NCI-H1105 treated with DMSO at 0.1 percent for 48 hours (cell line): ENCODE results near the gene CDX2.
"Not testable (repeated sequence)": the region's sequence is repeated elsewhere in the genome, so short reads cannot be mapped to it uniquely, and the experiment has no call there.

Experiments
- DNase-seq: peaks from one replicate; lab custom pipeline; 2025; lab: John Stamatoyannopoulos, UW

CDX2 gene

DNA sequence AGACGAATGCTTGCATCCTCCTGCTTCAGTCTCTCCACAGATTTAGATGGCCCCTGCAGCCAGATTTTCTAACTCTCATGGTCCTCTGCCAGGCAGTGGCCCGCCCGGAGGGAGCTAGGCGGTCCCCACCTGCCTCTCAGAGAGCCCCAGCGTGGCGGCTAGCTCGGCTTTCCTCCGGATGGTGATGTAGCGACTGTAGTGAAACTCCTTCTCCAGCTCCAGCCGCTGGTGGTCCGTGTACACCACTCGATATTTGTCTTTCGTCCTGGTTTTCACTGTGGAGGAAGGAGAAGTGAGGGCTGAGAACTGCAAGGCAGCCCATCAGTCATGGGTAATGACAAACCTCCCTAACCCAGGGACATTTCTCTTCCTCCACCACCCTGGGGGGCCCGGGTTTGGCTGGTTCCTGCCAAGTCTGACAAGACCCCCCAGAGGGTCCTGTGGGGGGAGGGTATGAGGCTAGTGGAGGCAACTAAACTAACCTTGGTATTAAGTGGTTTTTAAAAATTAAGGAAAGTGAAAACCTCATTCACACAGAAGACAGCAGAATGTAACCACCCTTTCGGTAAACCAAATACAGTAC is 4.3 kb downstream of the CDX2 start:
- no peak for DNase-seq

DNA sequence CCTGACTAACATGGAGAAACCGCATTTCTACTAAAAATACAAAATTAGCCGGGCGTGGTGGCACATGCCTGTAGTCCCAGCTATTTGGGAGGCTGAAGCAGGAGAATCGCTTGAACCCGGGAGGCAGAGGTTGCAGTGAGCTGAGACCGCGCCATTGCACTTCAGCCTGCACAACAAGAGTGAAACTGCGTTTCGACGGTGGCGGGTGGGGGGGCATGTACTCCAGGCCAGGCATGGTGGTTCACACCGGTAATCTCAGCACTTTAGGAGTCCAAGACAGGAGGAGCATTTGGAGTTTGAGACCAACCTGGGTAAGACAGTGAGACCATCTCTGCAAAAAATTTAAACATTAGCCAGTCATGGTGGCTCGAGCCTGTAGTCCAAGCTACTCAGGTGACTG is 4.9 kb downstream of the CDX2 start:
- DNase-seq: not testable (repeated sequence)

DNA sequence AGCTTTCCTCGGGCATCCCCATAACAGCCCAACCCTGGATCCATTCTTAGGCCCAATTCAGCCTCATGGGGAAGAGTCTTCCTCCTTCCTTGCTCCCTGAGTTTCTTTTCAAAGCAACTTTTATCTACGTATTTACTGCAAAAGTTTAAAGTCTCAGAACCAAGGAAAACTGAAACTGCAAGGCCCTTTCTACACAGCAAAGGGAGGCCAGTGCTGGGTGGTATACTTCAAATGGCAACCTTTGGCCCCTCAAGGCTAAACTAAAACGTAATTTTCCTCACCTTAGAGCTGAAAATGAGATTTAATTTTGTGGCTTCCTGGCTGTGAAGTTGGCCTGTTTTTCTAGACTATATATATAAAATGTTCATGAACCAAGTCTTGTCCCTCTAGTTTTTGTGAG is 5.6 kb downstream of the CDX2 start:
- DNase-seq: no peak

DNA sequence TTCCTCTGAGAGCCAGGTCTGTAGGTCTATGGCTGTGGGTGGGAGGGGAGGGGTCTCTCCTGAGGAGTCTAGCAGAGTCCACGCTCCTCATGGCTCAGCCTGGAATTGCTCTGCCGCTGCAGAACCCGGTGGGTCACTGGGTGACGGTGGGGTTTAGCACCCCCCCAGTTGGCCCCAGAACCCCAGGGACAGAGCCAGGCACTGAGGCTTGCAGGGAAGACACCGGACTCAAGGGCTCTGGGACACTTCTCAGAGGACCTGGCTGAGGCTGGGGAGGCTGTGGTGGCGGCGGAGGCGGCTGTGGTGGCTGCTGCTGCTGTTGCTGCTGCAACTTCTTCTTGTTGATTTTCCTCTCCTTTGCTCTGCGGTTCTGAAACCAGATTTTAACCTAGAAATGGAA is 6.1 kb downstream of the CDX2 start:
- no peak for DNase-seq

DNA sequence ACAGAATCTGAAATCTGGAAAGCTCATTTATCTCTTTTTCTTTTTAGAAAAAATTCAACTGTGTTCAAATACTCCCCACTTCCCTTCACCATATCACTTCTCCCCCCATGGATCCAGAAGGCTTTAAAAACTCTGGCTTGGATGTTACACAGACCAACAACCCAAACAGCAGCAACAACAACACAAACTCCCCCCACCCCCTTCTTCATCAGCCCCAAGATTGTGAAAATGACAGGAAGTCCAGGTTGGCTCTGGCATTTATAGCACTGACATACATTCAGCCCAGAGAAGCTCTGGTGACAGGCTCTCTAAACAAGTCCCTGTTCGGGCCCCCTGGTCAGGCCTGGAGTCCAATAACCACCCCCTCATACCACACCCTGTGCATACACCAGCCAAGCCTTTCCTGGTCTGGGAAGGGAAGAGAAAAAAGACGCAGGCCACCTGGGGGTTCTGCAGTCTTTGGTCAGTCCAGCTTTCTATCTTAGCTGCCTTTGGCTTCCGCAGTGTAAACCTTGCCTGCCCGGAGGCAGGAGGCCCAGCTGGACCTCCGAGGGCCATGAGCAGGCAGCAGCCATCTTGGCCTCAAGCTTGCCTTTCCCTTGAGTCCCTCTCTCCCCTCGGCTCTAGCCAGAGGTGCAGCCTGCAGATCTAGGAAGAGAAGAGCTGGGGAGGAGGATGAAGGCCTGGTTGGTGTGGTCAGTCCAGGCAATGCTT is 6.8 kb downstream of the CDX2 start:
- no peak for DNase-seq

DNA sequence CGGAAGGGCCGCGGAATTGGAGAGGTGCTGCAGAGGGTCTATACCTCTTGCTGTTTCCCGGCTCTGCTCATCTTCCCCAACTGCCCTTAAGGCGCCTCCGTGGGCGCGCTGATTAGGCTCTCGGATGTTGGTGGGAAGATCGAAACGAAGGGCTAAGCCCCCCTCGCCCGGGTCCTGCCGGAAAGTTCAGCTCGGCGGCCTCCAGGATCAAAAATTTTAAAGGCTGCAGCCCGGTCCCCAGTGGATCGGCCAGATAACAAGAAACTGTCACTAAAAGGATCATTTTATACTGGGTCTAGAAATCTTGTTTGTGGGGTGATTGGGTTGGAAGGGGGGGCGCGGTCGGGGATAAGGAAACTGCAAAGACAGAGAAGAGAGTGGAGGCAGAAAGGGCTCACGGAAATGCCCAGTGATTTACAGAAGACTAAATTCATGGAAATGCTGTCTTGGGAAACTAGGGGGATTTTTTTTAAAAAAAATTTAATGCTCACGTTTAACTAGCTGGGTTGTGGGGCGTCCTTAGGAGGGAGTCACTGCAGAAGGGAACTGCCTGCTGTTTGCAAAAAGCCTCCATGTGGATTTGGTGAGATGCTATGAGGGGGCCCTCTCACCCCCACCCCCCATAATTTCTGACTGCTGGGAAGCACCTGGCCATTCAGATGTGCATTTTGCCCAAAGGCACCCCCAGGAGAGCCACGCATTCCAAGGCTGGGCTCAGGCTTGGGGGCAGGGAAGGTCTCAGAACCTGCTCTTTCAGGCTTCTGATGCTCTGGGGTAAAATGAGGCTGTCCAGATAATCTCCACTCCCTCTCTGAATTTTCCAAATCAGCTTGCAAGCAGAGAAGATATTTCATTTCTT is 7.7 kb downstream of the CDX2 start:
- DNase-seq: no peak

DNA sequence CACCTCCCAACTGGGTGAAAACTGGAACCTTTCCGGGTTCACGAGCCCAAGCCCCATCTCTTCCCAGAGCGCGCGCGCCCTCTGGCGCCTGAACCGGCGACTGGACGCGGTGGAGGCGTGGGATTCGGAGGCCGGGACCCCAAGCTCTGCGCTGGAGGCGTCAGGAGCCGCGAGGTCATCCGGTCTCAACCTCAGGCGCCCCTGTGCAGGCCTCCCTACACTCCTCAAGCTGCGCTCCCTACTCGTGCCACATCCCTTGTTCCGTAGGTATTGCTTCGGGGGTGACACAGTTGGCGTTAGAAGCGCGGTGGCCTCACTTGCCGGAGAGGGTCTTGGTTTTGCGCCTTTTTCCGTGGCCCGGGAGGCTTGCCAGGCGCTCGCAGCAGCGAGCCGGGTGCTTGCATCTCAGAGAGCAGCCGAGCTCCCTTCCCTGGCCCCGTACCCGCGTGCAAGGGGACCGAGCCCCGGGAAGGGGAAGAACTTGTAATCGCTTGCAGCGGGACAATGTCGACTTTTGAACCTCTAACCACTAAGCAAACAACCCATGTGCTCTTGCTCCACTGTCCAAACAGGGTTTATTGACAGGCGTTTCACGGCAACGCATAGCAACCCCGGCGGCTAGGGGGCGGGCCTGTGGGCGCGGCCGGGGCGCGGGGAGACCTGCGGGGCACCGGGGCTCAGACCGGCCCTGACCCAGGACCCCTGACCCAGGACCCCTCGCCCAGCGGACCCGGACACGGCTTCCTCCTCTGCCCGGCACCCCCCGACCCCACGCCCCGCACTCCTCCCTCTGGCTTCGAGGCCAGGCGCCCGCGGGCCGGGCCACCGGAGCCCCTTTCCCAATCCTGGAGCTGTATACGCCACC is 8.5 kb downstream of the CDX2 start:
- DNase-seq: no peak

DNA sequence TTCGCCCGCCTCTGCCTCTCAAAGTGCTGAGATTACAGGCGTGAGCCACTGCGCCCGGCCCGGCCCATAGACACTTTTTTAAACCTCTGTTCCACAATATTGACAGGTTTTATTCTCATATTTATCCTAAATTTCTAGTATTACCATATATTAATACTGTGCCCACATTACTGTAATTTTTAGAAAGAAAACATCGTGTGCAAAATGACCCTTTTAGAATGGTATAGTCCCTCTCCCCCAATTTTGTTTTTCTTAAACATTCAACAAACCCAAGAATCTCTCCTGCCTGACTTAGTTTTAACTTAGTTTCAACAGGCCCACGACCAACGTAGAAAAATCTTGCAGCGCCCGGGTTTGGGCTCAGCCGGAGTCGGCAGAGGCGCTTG is 9.1 kb downstream of the CDX2 start:
- DNase-seq: no peak

DNA sequence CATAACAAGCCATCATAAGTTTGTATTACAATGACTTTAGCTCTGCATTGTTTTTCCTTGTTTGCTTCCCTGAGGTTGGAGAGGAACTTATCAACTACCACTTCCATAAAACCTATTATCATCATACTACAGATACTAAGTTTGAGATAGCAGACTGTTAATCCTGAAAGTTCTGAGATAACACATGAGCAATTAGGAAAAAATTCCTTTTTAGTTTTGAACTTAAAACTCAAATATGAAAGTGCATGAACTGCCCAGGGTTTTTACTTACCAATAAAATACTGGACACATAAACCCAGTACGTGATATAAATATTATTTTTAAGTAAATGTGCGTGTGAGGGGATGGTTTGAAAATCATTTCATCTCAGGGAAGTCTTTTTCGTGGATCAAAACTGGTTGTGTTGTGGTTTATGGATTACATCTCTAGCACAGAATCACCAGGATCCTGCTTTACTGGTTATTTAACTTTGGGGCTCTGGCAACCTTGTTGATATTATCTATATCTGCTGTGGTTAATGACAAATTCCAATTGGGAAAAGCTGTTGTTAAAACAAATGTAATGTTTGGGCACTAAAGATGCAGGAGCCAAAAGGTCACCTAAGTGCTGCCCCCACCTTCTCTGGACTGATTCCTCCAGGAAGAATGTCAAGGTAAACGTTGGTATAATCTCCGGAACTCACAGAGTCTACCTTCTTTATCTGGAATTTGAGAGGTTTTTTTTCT is 12.4 kb downstream of the CDX2 start:
- DNase-seq: no peak

DNA sequence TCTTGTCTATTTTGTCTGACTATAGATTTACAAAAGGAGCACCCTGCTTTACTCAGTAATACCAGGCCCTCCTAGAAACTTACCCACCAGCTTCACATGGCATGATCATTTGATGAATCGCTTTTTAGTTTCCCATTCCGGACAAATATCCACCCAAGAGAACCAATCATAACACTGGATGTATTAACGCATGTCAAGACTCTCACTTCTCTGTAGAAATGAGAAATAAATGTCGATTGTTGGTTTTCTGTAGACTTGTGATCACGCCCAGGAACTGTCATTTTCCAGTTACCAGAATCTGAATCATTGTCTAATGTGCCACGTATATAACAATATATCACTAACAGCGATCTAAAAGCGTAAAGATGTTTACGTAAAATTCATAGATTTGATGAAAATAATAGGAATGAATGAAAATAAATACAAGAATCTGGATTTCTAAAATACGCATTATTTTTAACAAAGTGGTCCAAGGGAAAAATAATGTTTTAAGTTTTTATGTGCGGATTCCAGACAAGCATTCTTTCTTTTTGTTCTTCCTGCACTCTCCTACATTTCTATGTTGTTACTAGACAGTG is 14.0 kb downstream of the CDX2 start:
- no peak for DNase-seq

DNA sequence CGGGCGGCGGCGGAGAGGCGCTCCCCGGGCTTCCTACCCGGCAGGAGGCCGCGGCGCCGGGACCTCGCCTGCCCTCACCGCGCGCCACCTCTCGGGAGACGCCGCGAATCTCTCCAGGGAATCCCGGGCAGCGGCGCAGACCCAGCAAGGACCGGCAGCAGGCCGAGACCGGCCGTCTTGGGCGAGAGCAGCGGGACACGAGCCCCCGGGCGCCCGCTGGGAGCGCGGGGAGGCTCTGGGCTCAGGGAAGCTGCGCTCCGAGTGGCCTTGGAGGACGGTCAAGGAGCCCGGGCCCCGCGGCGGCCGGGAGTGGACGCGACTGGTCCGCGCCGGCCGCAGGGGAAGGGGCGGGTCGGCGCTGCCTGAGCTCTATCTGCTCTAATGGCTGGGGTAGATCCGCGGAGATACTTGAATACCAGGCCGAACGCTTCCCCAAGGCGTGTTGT is 14.7 kb downstream of the CDX2 start:
- peak; percentile 12 for DNase-seq

DNA sequence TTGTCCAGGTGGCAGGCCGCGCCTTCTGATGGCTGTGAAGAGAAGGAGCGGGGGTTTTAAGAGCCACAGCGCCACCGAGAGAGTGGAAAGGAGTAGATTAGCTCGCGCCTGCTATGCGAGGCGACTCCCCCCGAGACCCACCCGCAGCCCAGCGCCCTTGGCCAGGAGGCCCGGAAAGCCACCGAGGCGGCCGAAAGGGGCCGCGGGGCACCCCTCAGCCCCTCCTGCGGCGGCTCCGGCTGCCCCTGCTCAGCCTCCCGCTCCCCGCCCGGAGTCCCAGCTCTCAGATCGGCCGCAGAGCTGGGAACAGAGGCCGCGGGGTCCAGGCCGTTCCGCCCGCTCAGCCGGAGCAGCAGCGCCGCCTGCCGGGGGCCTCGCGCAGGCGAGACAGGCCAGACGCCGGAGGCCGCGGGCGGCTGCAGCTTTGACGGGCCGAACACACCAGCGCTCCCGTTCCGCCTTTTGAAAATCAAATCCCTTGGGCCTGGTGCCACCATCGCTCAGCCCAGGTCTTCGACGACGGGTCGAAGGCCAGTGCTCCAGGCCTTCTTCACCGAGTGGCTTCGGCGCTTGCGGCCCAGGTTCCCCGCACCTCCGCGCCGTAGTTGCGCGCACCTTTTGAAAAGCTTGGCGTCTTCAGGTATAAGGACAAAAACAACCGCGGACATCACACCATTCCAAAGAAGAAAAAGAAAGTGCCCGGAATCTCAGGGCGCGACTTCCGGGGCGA is 15.3 kb downstream of the CDX2 start:
- peak; percentile 60 for DNase-seq

DNA sequence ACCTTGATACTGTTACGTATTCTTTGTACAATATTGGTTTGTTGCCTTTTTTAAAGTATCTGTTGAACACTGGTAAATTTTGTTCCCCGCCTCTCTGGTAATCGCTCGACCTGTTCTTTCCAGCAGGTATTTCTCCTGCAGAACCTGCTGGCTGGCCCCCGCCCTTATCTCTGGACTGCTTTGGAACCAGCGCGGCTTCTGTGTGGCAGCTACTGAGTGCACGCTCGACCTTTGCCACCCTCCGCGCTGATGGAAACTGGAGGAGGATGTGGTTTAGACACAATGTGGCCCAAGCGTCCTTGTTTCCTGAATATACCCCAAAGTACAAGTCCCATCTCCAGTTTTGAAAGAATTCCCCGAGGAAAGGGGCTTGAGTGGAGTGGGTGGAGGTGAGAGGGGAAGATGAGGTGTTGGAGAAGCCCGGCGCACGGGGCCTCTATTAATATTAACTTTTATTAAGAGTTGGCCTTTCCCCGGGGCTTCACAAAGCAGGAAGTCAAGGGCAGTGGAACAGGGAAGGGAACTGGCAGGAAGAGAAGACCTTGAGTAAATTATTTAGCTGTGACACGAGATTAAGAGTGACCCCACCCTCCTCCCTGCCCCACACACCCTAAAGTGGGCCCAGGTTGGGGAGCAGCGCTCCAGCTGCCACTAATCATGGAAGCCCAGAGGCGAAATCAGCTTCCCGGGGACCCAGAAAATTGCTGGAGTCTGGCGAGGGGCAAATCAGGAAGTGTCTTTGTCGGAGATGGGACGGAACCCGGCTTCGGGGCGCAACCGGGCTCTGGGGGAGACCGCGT is 16.0 kb downstream of the CDX2 start:
- DNase-seq: no peak

DNA sequence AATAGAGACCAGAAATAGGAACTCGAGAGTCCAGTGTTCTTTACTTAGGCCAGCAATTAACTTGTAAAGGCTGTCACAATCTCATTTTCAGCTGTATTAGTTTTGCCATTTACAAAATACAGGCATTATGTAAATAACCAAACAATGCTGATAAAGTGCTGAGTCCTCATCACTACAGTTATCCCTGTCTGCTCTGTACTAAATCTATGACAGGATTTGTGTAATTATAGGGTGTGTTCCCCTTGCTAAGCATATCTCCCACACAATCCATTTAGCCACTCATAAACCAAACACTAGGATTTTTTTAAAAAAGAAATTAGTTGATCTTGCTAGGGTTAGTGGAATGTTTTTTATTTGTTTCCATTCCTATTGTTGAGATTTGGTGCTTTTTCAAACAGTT is 26.1 kb downstream of the CDX2 start:
- peak; percentile 36 for DNase-seq

DNA sequence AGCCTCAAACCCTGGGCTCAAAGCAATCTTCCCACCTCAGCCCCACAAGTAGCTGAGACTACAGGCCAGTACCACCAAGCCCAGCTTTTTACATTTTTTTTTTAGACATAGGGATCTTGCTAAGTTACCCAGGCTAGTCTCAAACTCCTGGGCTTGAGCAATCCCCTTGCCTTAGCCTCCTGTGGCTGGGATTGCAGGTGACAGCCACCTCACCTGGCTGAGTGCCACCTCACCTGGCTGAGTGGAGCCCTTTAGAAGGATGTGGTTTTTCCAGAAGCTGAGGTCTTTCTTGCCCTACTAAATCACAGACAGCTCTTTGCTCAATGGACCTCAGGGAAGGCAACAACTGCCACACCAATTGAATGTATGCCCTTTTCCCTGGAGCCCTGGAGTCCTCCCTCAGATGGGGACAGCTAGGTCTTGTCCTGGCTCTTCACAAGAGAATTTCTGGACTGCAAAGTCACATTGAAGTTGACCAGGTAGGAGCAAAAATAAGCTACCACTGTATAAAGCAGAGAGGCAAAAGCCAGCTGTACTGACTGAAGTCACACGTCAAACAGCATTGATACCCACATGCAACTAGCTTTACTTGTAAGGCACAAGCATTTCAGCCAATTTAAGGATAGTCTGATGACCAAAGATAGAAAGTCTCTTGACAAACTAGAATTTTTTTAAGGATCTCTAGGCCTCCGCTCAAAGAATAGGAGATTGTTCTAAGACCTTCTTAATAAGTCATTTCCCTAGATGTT is 35.4 kb downstream of the CDX2 start:
- DNase-seq: peak; percentile 0

DNA sequence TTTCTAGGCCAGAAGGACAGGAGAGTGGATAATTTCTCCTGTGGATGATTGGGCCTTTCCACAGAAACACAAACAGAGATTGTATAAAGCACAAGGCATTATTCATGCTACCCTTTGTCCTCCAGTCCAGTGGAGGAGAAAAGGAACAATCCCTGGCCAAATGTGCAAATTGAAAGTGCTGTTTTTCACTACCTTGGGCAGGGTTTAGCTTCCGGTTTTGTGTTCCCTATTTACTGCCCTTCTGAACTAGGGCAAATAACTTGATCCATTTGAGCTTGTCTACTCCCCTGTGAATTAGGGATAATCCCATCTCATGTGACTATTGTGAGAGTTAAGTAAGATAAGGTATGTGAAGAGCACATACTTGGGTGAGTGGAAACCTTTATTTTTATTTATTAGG is 36.0 kb downstream of the CDX2 start:
- no peak for DNase-seq

DNA sequence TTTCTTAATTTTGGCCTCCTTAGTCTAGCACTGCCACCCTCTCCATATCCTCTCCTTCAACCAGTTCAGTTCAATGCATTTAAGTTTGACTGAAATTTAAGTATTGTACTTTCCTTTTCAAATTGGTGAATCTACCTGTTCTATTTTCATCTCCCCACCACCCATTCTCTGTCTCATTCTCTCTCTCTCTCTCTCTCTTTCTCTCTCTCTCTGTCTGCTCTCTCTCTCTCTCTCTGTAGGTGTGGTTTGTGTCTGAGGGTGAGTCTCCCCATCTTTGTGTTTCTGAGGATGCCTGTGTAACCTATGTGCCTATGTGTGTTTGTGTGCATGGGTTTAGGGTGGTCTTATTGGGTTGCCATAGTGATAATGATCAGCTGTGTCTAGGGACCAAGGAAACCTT is 39.2 kb downstream of the CDX2 start:
- DNase-seq: no peak

DNA sequence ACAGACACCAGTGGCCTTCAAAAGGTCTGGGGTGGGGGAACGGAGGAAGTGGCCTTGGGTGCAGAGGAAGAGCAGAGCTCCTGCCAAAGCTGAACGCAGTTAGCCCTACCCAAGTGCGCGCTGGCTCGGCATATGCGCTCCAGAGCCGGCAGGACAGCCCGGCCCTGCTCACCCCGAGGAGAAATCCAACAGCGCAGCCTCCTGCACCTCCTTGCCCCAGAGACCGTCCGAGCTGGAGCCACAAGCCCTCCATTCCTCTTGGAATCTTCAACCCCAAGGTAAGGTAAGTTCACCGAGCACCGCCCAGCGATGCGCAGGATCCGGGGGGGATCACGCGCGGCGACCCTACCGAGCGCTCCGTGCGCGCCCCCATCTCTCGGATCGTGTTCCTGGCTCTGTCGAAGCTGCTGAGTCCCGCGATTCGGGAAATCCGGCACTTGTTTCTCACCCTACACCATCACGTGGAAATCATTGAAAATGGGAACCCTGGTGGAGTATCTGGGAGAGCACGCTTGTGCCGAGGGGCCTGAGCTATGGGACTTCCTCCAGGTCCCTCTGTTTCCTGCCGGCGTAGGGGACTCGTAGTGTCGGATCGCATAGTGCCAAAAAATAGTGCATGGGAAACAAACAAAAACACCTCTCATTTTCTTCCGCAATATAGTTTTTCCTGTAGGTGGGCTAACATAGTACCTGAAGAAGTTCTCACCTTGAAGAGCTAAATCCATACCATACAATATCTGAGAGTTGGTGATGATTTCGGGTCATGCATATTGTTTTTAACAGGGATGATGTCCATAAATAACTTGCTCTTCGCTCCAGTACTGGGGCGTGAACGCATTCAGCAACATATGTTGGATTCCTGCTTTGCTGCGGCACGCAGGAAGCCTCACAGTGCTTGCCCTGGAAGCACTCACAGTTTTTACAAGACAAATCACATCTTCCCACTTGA is 40.0 kb downstream of the CDX2 start:
- no peak for DNase-seq
